Hematopoietic multipotent progenitor cell treated with erythropoietin and hydrocortisone succinate and interleukin-3 and kit ligand, for 8 days (in vitro differentiated cells): ENCODE measurements around the gene CEP63.
A peak's percentile ranks its signal among the peaks of the same experiment; 100 is the strongest.

Source experiments
- DNase-seq: peaks from one replicate; pipeline ENCODE4 v3.0.0-alpha.2; 2015

CEP63 gene

GRCh38 chr3:134485718-134486576 is at the start of gene CEP63, which contains the start of gene ANAPC13:
CEP63 (plus strand) TSS chr3:134486057; CDS start chr3:134495321, 9,264 bp downstream.
ANAPC13 (minus strand) TSS chr3:134485985; CDS start chr3:134482904, 3,081 bp downstream.
- DNase-seq, result peak; percentile 99

- DNase-seq, result no peak
These were observed 48.6 kb upstream of the CEP63 start for GRCh38 chr3:134437211-134437752.

- DNase-seq, result no peak
These were observed 44.5 kb upstream of the CEP63 start for GRCh38 chr3:134441321-134441720.

- no peak for DNase-seq
These were observed 44.0 kb upstream of the CEP63 start for GRCh38 chr3:134441821-134442220.

GRCh38 chr3:134445095-134445494 is 40.8 kb upstream of the CEP63 start:
- no peak for DNase-seq

GRCh38 chr3:134445636-134446035 is 40.2 kb upstream of the CEP63 start:
- no peak for DNase-seq

- no peak for DNase-seq
These were observed 39.1 kb upstream of the CEP63 start for GRCh38 chr3:134446800-134447199.

GRCh38 chr3:134447351-134447750 is 38.5 kb upstream of the CEP63 start:
- DNase-seq, result no peak

GRCh38 chr3:134448664-134449063 is 37.2 kb upstream of the CEP63 start:
- DNase-seq, result no peak

GRCh38 chr3:134449277-134449676 is 36.6 kb upstream of the CEP63 start:
- peak; percentile 10 for DNase-seq

- DNase-seq, result no peak
These were observed 35.9 kb upstream of the CEP63 start for GRCh38 chr3:134449951-134450350.

- DNase-seq, result no peak
These were observed 32.2 kb upstream of the CEP63 start for GRCh38 chr3:134453631-134454030.

GRCh38 chr3:134457376-134458074 is 28.3 kb upstream of the CEP63 start:
- no peak for DNase-seq

GRCh38 chr3:134458406-134458945 is 27.4 kb upstream of the CEP63 start:
- no peak for DNase-seq

GRCh38 chr3:134459562-134459961 is 26.3 kb upstream of the CEP63 start:
- no peak for DNase-seq

- DNase-seq, result no peak
These were observed 24.9 kb upstream of the CEP63 start for GRCh38 chr3:134460965-134461364.

- no peak for DNase-seq
These were observed 23.4 kb upstream of the CEP63 start for GRCh38 chr3:134462331-134462941.

- DNase-seq, result no peak
These were observed 22.2 kb upstream of the CEP63 start for GRCh38 chr3:134463676-134464063.

- no peak for DNase-seq
These were observed 21.7 kb upstream of the CEP63 start for GRCh38 chr3:134464064-134464688.

- DNase-seq, result no peak
These were observed 21.0 kb upstream of the CEP63 start for GRCh38 chr3:134464689-134465365.

- DNase-seq, result no peak
These were observed 19.5 kb upstream of the CEP63 start for GRCh38 chr3:134466331-134466730.

GRCh38 chr3:134468519-134468918 is 17.3 kb upstream of the CEP63 start:
- no peak for DNase-seq
